HUES48 (cell line): ENCODE measurements around the gene BAIAP2L2.

Experiments
- H3K27ac ChIP-seq: one replicate; pipeline ENCODE4 v1.7.0; 2013; ENCODE audit warnings: low read depth, low read length, inconsistent platforms
- H3K27me3 ChIP-seq: 2 replicates; pipeline ENCODE4 v1.6.1; 2013; ENCODE audit warnings: mild to moderate bottlenecking, low read length; ENCODE audit not compliant: control insufficient read depth, insufficient read depth
- H3K36me3 ChIP-seq: 2 replicates; pipeline ENCODE4 v1.6.1; 2013; ENCODE audit warnings: low read length; ENCODE audit not compliant: control insufficient read depth, insufficient read depth
- H3K4me1 ChIP-seq: 2 replicates; pipeline ENCODE4 v1.6.1; 2013; ENCODE audit warnings: mild to moderate bottlenecking, low read length; ENCODE audit not compliant: control insufficient read depth, insufficient read depth
- H3K4me3 ChIP-seq: 2 replicates; pipeline ENCODE4 v1.5.1; 2013; ENCODE audit warnings: mild to moderate bottlenecking, low read depth, low read length
- H3K9ac ChIP-seq: 2 replicates; pipeline ENCODE4 v1.6.1; 2013; ENCODE audit warnings: mild to moderate bottlenecking, low read depth, low read length, moderate library complexity
- H3K9me3 ChIP-seq: 2 replicates; pipeline ENCODE4 v1.6.1; 2013; ENCODE audit warnings: low read length; ENCODE audit not compliant: control insufficient read depth, insufficient read depth

BAIAP2L2 gene

DNA sequence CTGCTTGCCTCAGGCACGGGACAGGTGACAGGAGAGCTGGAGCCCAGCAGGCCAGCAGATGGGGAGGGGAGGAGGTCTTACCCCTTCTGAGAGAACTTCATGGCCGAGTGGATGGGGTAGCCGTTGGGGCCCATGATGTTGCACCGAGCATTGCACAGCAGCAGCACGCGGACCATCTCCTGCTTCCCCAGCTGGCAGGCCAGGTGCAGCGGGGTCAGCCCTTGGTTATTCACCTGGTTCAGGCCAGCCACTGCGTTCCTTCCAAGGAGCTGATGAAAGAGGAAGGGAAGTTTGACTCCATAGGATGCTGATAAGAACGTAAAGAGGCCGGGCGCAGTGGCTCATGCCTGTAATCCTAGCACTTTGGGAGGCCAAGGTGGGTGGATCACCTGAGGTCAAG, 29.4 kb upstream of the BAIAP2L2 start:
- Histone ChIP-seq H3K4me1 (no peaks in the 10 kb centered on the region), H3K36me3 (no peaks in the 10 kb centered on the region), H3K4me3 (no peak overlapping the region), H3K27ac (no peak overlapping the region), H3K9me3 (no peaks in the 10 kb centered on the region), H3K9ac (no peak overlapping the region), H3K27me3 (no peaks in the 10 kb centered on the region)

DNA sequence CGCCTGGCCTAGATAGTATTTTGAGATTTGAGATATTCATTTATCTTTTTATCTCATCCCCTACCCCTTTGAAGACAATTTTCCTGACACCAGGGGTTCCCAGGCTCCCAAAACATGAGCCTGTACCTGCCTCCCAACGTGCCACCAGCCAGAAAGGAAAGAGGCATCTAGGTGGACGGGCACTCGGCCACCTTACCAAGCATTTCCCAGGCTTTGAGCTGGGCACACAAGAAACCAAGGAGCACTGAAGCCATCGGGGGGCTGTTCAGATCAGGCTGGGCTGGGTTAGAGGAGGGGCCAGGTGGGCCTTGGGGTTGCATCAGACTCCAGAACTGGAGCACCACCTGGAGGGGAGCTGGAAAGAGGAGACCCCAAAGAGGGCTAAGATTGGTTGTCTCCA, 28.5 kb upstream of the BAIAP2L2 start:
- Histone ChIP-seq H3K27ac (no peak overlapping the region), H3K27me3 (no peaks in the 10 kb centered on the region), H3K9ac (no peak overlapping the region), H3K36me3 (no peaks in the 10 kb centered on the region), H3K4me1 (no peaks in the 10 kb centered on the region), H3K4me3 (no peak overlapping the region), H3K9me3 (no peaks in the 10 kb centered on the region)

DNA sequence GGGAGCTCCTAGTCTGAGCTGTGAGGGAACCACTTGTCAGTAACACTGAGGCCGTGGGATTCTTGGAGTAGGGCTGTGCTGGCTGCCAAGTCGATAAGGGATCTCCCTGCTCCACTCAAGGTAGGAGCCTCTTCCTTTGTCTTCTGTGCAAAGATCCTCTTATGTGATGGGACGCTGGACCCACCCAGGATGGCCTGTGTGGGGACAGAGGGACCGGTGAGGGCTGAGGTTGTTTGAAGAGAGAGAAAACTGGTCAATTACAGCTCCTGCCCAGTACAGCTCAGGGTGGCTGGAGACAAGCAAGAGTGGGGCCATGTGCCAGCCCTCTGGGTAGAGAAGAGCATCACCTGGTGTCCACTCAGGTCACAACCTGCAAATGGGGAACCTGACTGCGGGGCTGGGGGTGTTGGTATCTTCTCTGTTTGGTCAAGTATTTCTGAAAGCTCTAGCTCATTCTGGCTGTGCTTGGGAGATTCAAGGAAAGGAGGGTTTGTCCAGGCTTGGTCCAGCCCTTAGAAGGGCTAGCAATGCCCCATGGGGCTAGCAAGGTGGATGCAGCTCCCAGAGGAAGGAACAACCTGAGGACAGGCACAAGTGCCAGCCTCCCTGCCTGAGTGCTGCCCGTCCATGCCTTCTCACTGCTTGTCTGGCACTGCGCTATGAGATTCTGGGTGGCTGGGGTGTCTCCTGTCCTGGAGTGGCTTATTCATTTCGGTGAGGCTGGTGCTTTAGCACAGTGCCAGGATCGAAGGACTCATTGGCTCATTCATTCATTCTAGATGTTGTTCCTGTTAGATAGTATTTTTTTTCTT, 27.6 kb upstream of the BAIAP2L2 start:
- Histone ChIP-seq H3K27ac (no peak overlapping the region), H3K27me3 (no peaks in the 10 kb centered on the region), H3K9me3 (no peaks in the 10 kb centered on the region), H3K4me1 (no peaks in the 10 kb centered on the region), H3K9ac (no peak overlapping the region), H3K4me3 (no peak overlapping the region), H3K36me3 (no peaks in the 10 kb centered on the region)

DNA sequence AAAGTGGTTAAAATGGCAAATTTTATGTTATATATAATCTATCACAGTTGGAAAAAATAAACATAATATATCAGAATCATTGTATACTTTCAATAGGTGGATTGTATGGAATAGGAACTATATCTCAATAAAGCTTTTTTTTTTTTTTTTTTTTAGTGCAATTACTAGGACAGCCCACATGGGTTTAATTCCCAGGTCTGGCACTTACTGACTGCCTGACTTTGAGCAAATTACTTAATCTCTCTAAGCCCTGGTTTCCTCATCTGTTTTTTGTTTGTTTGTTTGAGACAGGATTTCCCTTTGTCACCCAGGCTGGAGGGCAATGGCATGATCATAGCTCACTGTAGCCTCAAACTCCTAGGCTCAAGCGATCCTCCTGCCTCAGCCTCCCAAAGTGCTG, 26.1 kb upstream of the BAIAP2L2 start:
- H3K9ac ChIP-seq = no peak overlapping the region
- H3K9me3 ChIP-seq = no peaks in the 10 kb centered on the region
- no peak overlapping the region for H3K27ac ChIP-seq
- H3K4me3 ChIP-seq = no peak overlapping the region
- H3K27me3 ChIP-seq = no peaks in the 10 kb centered on the region
- H3K36me3 ChIP-seq = no peaks in the 10 kb centered on the region
- H3K4me1 ChIP-seq = no peaks in the 10 kb centered on the region

DNA sequence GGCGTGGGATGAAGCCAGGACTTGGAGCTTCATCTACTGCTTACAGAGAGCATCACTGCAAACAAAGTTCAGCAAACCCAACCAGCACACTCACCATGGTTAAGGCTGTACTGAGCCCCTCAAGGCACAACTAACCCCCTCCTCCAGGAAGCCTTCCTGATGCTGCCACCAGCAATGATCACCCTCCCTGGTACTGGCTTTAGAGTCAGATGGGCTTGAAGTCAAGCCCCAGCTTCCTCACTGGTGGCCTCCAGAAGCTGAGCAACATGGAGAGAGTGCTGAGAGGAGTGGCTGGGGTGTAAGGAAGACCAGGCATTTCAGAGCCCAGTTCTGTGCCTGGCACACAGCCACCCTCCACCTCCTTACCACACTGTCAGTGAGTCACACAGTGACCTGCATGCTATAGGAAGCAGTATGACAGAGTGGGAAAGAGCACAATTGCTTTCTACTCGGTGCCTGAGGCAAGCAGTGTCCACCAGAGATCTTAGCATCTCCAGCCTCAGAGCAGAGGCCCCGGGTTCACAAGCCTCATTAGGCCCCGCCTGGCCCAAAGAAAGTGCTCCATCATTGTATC, 24.7 kb upstream of the BAIAP2L2 start:
- no peak overlapping the region for H3K27ac ChIP-seq
- no peaks in the 10 kb centered on the region for H3K27me3 ChIP-seq
- no peaks in the 10 kb centered on the region for H3K36me3 ChIP-seq
- no peak overlapping the region for H3K4me3 ChIP-seq
- H3K9me3 ChIP-seq = no peaks in the 10 kb centered on the region
- no peak overlapping the region for H3K9ac ChIP-seq
- no peaks in the 10 kb centered on the region for H3K4me1 ChIP-seq

DNA sequence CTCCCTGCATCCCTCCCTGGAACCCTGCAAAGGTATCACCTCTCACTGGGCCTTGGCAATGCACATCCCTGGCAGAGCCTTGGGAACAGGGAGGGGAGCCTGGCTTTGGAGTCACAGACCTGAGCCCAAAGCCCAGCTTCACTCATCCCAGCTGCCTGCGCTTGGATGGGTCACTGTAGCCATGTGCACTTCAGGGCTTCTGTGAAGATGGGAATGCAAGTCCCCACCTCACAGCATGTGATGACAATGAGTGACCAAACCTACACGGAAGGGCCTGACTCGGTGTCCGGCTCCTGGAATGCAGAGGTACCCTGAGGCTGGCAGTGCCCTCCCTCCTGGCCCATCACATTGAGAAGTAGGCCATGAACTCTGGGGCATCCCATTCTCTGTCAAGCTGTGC, 22.8 kb upstream of the BAIAP2L2 start:
- Histone ChIP-seq H3K27me3 (no peaks in the 10 kb centered on the region), H3K36me3 (no peaks in the 10 kb centered on the region), H3K4me3 (no peak overlapping the region), H3K27ac (no peak overlapping the region), H3K9me3 (no peaks in the 10 kb centered on the region), H3K9ac (no peak overlapping the region), H3K4me1 (no peaks in the 10 kb centered on the region)

DNA sequence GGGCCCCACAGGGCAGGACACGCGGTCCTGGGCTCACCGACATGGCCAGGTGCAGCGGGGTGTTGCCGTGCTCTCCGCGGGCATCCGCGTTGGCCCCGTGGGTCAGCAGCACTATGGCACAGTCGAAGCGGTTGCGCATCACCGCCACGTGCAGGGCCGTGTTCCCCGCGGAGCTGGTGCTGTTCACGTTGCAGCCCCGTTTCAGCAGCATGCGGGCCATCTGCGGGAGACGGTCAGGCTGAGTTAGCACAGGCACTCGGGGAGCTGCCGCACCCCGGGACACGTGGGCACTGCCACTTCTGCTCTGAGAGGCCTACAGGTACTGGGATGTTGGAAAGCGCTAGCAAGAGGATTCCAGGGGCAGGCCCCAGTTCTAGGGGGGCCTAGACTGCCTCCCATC, 22.3 kb upstream of the BAIAP2L2 start:
- Histone ChIP-seq H3K4me3 (no peak overlapping the region), H3K36me3 (no peaks in the 10 kb centered on the region), H3K27ac (no peak overlapping the region)

DNA sequence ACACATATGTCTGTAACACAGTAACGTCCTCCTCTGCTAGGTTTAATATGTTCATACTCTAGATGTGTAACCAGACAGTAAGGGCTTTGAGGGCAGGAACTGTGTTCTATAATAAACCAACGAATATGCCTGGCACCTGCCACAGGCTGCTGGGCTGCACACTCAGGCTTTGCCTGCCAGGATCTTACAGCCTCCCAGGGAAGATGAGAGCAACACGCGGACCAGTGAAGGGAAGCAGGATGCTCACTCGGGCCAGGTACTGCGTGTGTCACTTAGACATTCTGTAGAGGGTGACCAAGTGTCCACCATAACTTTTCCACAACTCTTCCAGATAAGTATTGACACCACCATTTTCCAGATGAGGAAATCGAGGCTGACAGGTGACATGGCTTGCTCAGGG, 21.7 kb upstream of the BAIAP2L2 start:
- no peaks in the 10 kb centered on the region for H3K36me3 ChIP-seq
- no peak overlapping the region for H3K9ac ChIP-seq
- H3K9me3 ChIP-seq = no peaks in the 10 kb centered on the region
- H3K27ac ChIP-seq = no peak overlapping the region
- no peaks in the 10 kb centered on the region for H3K27me3 ChIP-seq
- H3K4me1 ChIP-seq = no peaks in the 10 kb centered on the region
- H3K4me3 ChIP-seq = no peak overlapping the region

More for the DNA sequence above, 22.3 kb upstream of the BAIAP2L2 start:
- H3K9ac ChIP-seq = no peak overlapping the region
- H3K27me3 ChIP-seq = no peaks in the 10 kb centered on the region
- no peaks in the 10 kb centered on the region for H3K4me1 ChIP-seq
- H3K9me3 ChIP-seq = no peaks in the 10 kb centered on the region

DNA sequence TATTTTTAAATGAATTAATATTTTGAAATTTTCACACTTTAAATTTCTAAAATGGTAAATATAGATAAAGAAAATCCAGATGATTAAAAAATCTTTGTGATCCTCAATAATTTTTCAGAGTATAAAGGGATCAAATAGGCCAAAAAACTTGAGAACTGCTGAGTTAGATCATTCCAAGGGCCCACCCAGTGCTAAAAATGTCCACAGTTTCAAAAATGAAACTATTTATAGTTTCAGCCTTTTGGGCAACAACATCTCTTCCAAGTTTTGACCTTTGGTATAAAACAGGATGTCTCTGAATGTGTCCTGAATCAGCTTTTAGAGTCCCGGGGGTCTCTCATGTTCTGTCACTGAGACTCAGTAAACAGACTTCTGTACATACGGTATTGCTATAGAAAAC, 20.9 kb upstream of the BAIAP2L2 start:
- H3K27ac ChIP-seq = no peak overlapping the region
- no peaks in the 10 kb centered on the region for H3K27me3 ChIP-seq
- no peaks in the 10 kb centered on the region for H3K36me3 ChIP-seq
- H3K4me3 ChIP-seq = no peak overlapping the region
- H3K9me3 ChIP-seq = no peaks in the 10 kb centered on the region
- no peaks in the 10 kb centered on the region for H3K4me1 ChIP-seq
- H3K9ac ChIP-seq = no peak overlapping the region

DNA sequence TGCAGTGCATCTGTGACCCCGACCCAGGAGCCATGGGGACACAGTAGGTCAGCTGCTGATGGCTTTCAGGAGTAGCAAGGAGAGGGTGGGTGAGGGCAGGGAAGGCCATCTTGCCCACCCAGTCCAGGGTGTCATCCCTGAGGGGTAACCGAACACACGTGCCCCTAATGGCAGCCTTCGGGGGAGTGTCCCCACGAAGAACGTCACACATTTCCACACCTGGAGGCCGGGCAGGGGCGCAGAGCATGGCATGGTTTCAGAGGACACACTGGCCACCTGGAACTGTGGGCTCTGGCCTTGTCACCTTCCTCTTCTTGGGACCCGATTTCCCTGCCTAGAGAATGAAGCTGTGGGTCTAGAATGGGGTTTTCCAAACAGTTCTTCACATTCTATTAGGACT, 19.4 kb upstream of the BAIAP2L2 start:
- Histone ChIP-seq H3K36me3 (no peaks in the 10 kb centered on the region), H3K27me3 (no peaks in the 10 kb centered on the region), H3K9ac (no peak overlapping the region), H3K4me3 (no peak overlapping the region), H3K4me1 (no peaks in the 10 kb centered on the region), H3K27ac (no peak overlapping the region), H3K9me3 (no peaks in the 10 kb centered on the region)

DNA sequence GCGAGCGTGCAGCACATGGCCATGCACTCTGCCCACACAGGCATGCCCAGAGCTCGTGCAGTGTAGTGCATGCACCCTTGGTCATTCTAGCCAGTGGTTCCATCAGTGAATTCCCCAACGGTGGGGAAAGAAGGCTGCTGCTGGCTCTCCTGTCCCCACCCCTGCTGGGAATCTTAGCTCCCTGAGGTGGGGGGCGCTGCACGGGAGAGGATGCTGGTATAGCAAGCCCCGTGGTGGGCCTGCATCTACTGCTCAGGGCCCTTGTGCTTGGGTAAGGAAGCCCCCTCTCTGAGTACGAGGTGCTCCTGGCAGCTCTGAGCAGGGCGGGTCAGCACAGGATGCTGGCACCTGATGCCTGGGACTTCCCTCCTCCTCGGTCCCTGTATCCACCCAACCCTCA, 18.5 kb upstream of the BAIAP2L2 start:
- Histone ChIP-seq H3K4me1 (no peaks in the 10 kb centered on the region), H3K27ac (no peak overlapping the region), H3K27me3 (no peaks in the 10 kb centered on the region), H3K9me3 (no peaks in the 10 kb centered on the region), H3K36me3 (no peaks in the 10 kb centered on the region), H3K9ac (no peak overlapping the region), H3K4me3 (no peak overlapping the region)
